Adipocyte (in vitro differentiated cells): ENCODE measurements around the gene RNU4-1.
A peak's percentile ranks its signal among the peaks of the same experiment; 100 is the strongest.
"Not testable (repeated sequence)": the region's sequence is repeated elsewhere in the genome, so short reads cannot be mapped to it uniquely, and the experiment has no call there.

Experiments
- DNase-seq: peaks from one replicate; pipeline ENCODE4 v3.0.0-alpha.2; 2015; ENCODE audit warnings: low read depth
- H3K27me3 ChIP-seq: replicated peaks from 2 replicates; pipeline ENCODE4 v1.7.0; 2013; ENCODE audit warnings: mild to moderate bottlenecking, low read length, moderate library complexity; ENCODE audit not compliant: control insufficient read depth, insufficient read depth
- H3K36me3 ChIP-seq: 2 replicates; pipeline ENCODE4 v1.7.0; 2013; ENCODE audit warnings: low read length, mild to moderate bottlenecking, moderate library complexity; ENCODE audit not compliant: control insufficient read depth, insufficient read depth, severe bottlenecking
- H3K4me1 ChIP-seq: 2 replicates; pipeline ENCODE4 v1.7.0; 2013; ENCODE audit warnings: mild to moderate bottlenecking, low read length, moderate library complexity; ENCODE audit not compliant: control insufficient read depth, insufficient read depth
- H3K4me3 ChIP-seq: 2 replicates; pipeline ENCODE4 v1.7.0; 2013; ENCODE audit warnings: mild to moderate bottlenecking, low read length, moderate library complexity
- H3K9ac ChIP-seq: 2 replicates; pipeline ENCODE4 v1.7.0; 2013; ENCODE audit warnings: mild to moderate bottlenecking, low read length, moderate library complexity
- H3K9me3 ChIP-seq: 2 replicates; pipeline ENCODE4 v1.7.0; 2013; ENCODE audit warnings: mild to moderate bottlenecking, low read length, moderate library complexity; ENCODE audit not compliant: control insufficient read depth

RNU4-1 gene

DNA sequence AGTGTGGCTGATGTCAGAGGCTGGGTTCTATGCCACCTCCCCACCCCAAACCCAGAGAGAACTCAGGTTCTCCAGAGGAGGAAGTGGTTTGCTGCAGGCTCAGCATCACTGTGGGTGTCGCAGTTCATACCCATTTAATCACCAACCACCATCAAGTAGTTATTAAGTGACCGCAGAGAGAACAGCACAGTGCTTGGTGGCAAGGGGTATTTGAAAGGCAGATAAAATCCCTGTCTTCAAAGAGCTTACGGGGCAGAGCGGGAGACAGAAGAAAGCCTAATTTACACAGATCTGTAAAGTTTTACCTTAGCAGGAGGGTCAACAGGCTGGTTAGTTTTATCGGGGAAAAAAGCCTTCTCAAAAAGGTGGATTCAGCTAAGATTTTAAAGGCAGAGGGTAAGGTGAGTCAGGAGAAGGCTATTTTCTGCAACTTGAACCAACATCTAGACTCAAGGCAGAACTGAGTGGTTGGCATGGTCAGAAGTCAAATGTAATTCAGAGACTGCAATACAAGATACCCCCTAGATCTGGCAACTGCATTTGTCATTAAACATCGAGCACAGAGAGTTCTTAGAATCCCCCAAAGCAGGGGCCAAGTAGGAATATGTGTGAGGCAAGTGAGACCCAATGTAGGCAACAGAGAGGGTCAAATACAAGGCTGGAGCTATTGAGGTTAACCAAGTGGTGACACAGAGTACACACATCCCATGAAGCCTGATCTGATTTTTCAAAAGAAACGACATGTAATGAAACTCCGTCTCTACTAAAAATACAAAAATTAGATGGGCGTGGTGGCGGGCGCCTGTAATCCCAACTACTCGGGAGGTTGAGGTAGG is 40.7 kb downstream of the RNU4-1 start:
- DNase-seq: no peak
- no peaks in the 10 kb centered on the region for H3K27me3 ChIP-seq
- H3K9ac ChIP-seq: no peak overlapping the region
- peaks cover 9% of the 10 kb centered on the region for H3K36me3 ChIP-seq
- peaks cover 59% of the 10 kb centered on the region for H3K4me1 ChIP-seq
- no peak overlapping the region for H3K4me3 ChIP-seq
- H3K9me3 ChIP-seq: no peaks in the 10 kb centered on the region

DNA sequence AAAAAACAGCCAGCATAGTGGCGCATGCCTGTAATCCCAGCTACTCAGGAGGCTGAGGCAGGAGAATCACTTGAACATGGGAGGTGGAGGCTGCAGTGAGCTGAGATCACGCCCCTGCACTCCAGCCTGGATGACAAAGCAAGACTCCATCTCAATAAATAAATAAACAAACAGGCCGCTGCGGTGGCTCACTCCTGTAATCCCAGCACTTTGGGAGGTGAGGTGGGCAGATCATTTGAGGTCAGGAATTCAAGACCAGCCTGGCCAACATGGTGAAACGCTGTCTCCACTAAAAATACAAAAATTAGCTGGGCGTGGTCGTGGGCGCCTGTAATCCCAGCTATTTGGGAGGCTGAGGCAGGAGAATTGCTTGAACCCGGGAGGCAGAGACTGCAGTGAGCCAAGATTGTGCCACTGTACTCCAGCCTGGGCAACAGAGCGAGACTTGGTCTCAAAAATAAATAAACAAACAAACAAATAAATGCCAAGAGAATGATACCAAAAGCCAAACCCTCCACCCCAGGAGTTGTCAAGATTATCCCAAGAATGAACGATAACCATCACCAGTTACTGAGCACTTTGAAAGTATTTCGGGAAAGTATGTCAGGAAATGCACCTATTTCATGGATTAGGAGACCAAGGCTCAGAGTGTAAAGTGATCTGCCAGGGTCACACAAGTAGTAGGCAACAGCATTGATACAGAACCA is 41.5 kb downstream of the RNU4-1 start:
- H3K4me3 ChIP-seq, H3K9me3 ChIP-seq, DNase-seq, H3K27me3 ChIP-seq, H3K36me3 ChIP-seq, H3K9ac ChIP-seq: not testable (repeated sequence)
- peaks cover 58% of the 10 kb centered on the region for H3K4me1 ChIP-seq

DNA sequence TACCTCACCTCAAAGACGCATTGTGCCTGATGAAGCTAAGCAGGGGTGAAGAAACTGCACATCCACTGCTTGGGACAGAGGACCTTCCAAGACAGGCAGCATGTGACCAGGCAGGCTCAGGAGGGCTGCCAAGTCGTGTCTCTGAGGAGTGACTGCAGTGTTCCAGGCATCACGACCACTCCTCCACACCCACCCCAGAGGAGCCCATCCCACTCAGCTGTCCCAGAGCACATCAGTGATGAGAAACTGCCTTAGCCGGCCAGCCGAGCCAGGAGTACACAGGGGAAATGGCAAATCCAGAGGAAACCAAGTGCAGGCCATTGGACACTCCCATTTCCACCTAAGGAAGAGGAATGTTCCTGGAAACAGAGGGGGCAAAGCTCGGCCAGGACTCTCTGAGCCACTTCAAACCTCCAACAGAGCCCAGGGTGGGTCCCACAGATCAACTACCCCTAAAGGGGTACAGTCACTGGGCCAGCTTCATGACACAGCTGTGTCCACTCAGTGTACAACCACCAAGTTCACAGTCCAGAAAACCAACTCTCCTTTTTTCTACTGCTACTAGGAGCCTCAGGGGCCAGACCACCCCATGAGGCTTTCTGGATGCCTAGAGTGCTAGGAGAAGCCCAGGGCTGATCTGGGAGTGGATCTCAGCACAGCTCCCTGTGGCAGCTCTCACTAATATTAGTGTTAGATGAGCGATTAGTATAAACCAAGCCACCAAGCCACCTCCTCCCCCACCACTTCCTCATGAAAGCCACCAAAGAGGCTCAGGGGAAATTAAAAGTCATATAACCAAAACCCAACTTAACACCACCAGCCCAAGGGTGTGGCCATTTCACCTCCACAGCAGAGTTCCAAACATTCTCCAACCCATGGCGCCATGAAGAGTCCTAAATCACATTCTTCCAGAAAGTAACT is 42.9 kb downstream of the RNU4-1 start:
- Histone ChIP-seq H3K9ac (peak overlapping the region; percentile 35), H3K4me3 (peak overlapping the region; percentile 41), H3K4me1 (peaks cover 60% of the 10 kb centered on the region), H3K36me3 (peaks cover 7% of the 10 kb centered on the region), H3K9me3 (no peaks in the 10 kb centered on the region), H3K27me3 (no peaks in the 10 kb centered on the region)
- no peak for DNase-seq

DNA sequence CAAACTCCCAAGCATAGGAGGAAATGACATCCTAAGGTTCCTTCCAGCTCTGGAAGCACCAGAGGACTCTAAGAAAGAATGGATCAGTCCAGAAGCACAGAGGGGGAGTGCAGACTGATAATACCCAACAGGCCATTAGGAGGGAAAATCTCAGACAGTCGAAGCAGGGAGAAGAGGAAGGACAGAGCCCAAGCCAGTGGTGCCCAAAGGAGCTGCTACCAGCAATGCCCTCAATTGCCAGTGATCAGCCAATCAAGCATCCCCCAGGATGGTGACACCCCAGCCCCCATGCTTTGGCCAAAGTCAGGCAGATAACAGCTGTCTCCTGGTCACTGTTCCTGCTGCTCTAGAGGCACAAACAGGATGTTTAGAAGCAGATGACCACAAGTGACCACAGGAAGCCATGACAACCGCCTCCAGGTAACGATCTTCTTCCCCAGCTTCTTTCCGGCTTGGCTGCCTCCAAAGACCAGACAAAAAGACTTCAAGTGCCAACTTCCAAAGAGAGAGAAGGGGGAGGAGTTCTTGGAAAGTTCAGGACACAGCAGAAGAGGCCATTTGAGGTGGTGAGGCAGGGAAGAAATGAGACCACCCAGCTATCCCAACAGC is 43.7 kb downstream of the RNU4-1 start:
- no peak for DNase-seq
- Histone ChIP-seq H3K4me3 (peak overlapping the region; percentile 41), H3K9me3 (no peaks in the 10 kb centered on the region), H3K27me3 (no peaks in the 10 kb centered on the region), H3K4me1 (peaks cover 64% of the 10 kb centered on the region), H3K36me3 (peaks cover 4% of the 10 kb centered on the region), H3K9ac (no peak overlapping the region)

DNA sequence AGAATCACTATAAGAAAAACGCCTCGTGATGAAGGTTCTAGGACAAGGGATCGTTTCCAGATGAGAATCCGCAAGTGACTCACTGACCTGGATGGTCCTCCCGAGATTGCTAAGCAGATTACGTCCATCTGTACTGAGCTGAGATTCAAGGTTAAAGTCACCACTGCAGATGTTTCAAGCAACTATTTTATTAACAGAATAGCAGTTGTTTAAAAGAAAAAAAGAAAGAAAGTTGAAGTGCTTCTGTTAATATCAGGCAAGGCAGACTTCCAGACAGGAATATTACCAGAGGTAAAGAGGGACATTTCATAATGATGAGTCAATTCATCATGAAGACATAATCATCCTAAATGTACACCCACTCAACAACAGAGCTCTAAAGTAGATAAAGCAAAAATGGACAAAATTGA is 45.4 kb downstream of the RNU4-1 start:
- peak overlapping the region; percentile 53 for H3K4me3 ChIP-seq
- H3K9ac ChIP-seq: peak overlapping the region; percentile 74
- no peaks in the 10 kb centered on the region for H3K36me3 ChIP-seq
- no peaks in the 10 kb centered on the region for H3K9me3 ChIP-seq
- H3K4me1 ChIP-seq: peaks cover 68% of the 10 kb centered on the region
- no peaks in the 10 kb centered on the region for H3K27me3 ChIP-seq
- DNase-seq: peak; percentile 67

DNA sequence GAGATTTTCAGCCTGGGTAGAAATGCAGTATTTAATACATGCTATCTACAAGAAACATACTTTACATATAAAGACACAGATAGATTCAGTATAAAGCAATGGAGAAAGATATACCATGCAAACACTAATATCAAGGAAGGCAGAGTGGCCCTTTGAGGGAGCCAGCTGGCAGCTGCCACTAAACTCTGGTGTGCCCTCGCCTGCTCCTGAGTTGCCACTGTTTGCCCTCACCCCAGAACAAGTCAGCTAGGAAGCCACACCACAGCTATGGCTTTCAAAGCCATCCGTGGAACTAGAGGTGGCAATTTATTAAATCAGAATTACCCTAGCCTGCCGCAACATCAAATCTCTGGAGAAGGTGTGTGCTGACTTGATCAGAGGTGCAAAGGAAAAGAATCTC is 45.9 kb downstream of the RNU4-1 start:
- H3K9ac ChIP-seq: peak overlapping the region; percentile 74
- no peaks in the 10 kb centered on the region for H3K36me3 ChIP-seq
- no peaks in the 10 kb centered on the region for H3K27me3 ChIP-seq
- H3K4me3 ChIP-seq: peak overlapping the region; percentile 53
- no peak for DNase-seq
- H3K4me1 ChIP-seq: peaks cover 68% of the 10 kb centered on the region
- no peaks in the 10 kb centered on the region for H3K9me3 ChIP-seq

DNA sequence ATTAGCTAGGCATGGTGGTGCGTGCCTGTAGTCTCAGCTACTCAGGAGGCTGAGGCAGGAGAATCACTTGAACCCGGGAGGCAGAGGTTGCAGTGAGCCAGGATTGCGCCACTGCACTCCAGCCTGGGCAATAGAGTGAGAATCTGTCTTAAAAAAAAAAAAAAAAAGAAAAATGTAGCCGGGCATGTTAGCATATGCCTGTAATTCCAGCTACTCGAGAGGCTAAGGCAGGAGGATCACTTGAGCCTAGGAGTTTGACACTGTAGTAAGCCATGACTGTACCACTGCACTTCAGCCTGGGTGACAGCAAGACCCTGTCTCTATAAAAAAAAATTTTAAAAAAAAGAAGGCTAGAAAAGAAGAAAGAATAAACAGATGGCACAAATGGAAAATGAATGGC is 46.3 kb downstream of the RNU4-1 start:
- peaks cover 68% of the 10 kb centered on the region for H3K4me1 ChIP-seq
- H3K9me3 ChIP-seq, DNase-seq, H3K36me3 ChIP-seq, H3K27me3 ChIP-seq: not testable (repeated sequence)
- H3K9ac ChIP-seq: peak overlapping the region; percentile 74
- peak overlapping the region; percentile 53 for H3K4me3 ChIP-seq
